Mesenteric fat pad (tissue), 1 donor: ENCODE data around the gene ABCC4. TPM values are rescaled to one million over a fixed set of nuclear protein-coding genes. Genes with fewer than 3 reads are reported as not detected.

Experiments used
- DNase-seq: peaks from one replicate; pipeline ENCODE4 v3.0.0-alpha.2; 2020; ENCODE audit warnings: low spot score
- total RNA-seq: library from RNA; stranded (reverse); fragmentation: NEBNext Ultra II Directional; extraction: Animal tissue kit (Norgen Biotek cat#: 25700); gene quantifications from one replicate; pipeline ENCODE4 v1.2.1, GENCODE V29; 2021
- donor health status: DM: yes; HTN: yes; CAD: no.

ABCC4 gene
- total RNA-seq, 1 donor from 2014 or later: 9.4 TPM

- DNase-seq: no peak
Observed at GRCh38 chr13:95261956-95262355, 39.3 kb downstream of the ABCC4 start.

- no peak for DNase-seq
Observed at GRCh38 chr13:95260031-95260525, 41.2 kb downstream of the ABCC4 start.

GRCh38 chr13:95258619-95259194 is 42.5 kb downstream of the ABCC4 start:
- DNase-seq: no peak

GRCh38 chr13:95258098-95258497 is 43.2 kb downstream of the ABCC4 start:
- DNase-seq: no peak

- no peak for DNase-seq
Observed at GRCh38 chr13:95256091-95256490, 45.2 kb downstream of the ABCC4 start.

GRCh38 chr13:95255072-95255732 is 46.0 kb downstream of the ABCC4 start:
- no peak for DNase-seq

GRCh38 chr13:95254339-95254738 is 46.9 kb downstream of the ABCC4 start:
- DNase-seq: no peak

GRCh38 chr13:95253033-95253432 is 48.2 kb downstream of the ABCC4 start:
- no peak for DNase-seq

GRCh38 chr13:95251641-95252040 is 49.6 kb downstream of the ABCC4 start:
- DNase-seq: no peak

- DNase-seq: no peak
Observed at GRCh38 chr13:95250961-95251360, 50.3 kb downstream of the ABCC4 start.

GRCh38 chr13:95248953-95249352 is 52.3 kb downstream of the ABCC4 start:
- DNase-seq: no peak

- no peak for DNase-seq
Observed at GRCh38 chr13:95247852-95248251, 53.4 kb downstream of the ABCC4 start.

GRCh38 chr13:95247171-95247570 is 54.1 kb downstream of the ABCC4 start:
- no peak for DNase-seq

- DNase-seq: no peak
Observed at GRCh38 chr13:95246292-95247082, 54.8 kb downstream of the ABCC4 start.

- no peak for DNase-seq
Observed at GRCh38 chr13:95245071-95245470, 56.2 kb downstream of the ABCC4 start.

GRCh38 chr13:95243207-95243606 is 58.0 kb downstream of the ABCC4 start:
- no peak for DNase-seq

GRCh38 chr13:95241321-95241720 is 59.9 kb downstream of the ABCC4 start:
- no peak for DNase-seq

GRCh38 chr13:95239283-95239682 is 62.0 kb downstream of the ABCC4 start:
- DNase-seq: no peak

- DNase-seq: no peak
Observed at GRCh38 chr13:95237310-95237870, 63.9 kb downstream of the ABCC4 start.

- DNase-seq: no peak
Observed at GRCh38 chr13:95236774-95237173, 64.5 kb downstream of the ABCC4 start.

- no peak for DNase-seq
Observed at GRCh38 chr13:95235974-95236373, 65.3 kb downstream of the ABCC4 start.

GRCh38 chr13:95235199-95235756 is 66.0 kb downstream of the ABCC4 start:
- DNase-seq: no peak
